PFSK-1 (cell line): ENCODE measurements around the gene C19orf47.

Experiments used
- POLR2AphosphoS5 ChIP-seq: IDR thresholded peaks from 2 replicates; pipeline ENCODE4 v1.6.1; 2012; ENCODE audit warnings: low read depth, mild to moderate bottlenecking, control low read depth, low read length, moderate library complexity
- REST ChIP-seq, 2 experiments: IDR thresholded peaks; 2 replicates each; pipeline versions ENCODE4 v1.6.1 to v1.8.0; 2011 to 2012; ENCODE audit warnings: low read depth in 2 of 2, low read length in 2 of 2, control low read depth in 1 of 2, inconsistent platforms in 1 of 2, mild to moderate bottlenecking in 1 of 2, moderate library complexity in 1 of 2; ENCODE audit not compliant: insufficient read depth in 1 of 2
- SIN3A ChIP-seq: IDR thresholded peaks from 2 replicates; pipeline ENCODE4 v1.6.1; 2012; ENCODE audit warnings: mild to moderate bottlenecking, low read length, moderate library complexity, borderline replicate concordance; ENCODE audit not compliant: insufficient read depth
- TAF1 ChIP-seq: IDR thresholded peaks from 2 replicates; pipeline ENCODE4 v1.6.1; 2012; ENCODE audit warnings: low read length, control low read depth, borderline replicate concordance; ENCODE audit not compliant: insufficient read depth

- TF ChIP-seq SIN3A (no peak), REST (IDR thresholded peaks at IDR 0.05; ENCODE audit: insufficient read depth in 1 of 2, low read depth in 2 of 2, low read length in 2 of 2) (no peak), POLR2AphosphoS5 (no peak), TAF1 (no peak)
Measured at GRCh38 chr19:40304306-40304705, 43.9 kb downstream of the C19orf47 start.
